ENCODE measurements around the gene ZCCHC13.

DNA sequence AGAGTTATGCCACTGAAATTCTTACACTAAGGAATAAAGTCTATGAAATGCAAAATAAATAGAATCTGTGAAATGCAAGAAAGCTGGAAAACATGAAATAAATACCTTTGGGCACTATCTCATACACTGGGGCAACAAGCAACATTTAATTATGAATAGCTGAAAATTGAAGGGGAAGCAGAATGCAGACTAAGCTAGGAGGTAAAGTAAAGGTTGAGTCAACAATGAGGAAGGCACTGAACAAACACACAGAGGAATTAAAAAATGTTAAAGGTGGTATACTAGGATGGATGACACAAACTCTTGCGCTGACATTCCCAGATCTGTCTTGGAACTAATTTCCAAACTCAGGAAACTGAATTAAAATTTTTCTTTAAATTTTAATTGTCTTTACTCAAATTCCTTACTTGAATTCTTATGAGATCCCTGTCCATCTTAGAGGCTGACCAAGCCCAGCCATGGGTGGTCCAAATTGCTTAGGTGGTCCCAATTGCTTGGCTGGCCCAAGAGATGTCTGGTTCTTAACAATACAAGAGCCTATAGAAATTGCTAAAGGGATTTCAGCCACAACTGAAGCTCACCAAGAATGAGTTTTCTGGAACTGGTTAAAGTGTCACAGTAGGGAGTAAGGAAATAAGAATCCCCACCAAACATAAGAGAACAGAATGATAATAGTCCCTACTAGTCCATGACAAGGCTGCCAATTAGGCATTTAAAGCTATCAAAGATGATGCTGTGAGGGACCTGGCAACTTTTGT is 41.3 kb upstream of the ZCCHC13 start:
- no peak for TF ChIP-seq CTCF (conservative IDR thresholded peaks at IDR 0.05; ENCODE audit: low read depth, low read length)
- TF ChIP-seq EZH2 (IDR thresholded peaks at IDR 0.05; ENCODE audit: low read length, unreplicated experiment) = no peak

Data from PC-3 (cell line).